GM21447 (cell line): ENCODE results near the gene TPRKB.
"Not testable (repeated sequence)": the region's sequence is repeated elsewhere in the genome, so short reads cannot be mapped to it uniquely, and the experiment has no call there.

Experiments used
- ATAC-seq: cut with Tn5 transposase; IDR thresholded peaks from one replicate; pipeline ENCODE4 v1.9.1; 2021; ENCODE audit not compliant: unreplicated experiment

The TPRKB gene

GRCh38 chr2:73740767-73741166 is 3.6 kb upstream of the TPRKB start:
- no peak for ATAC-seq

GRCh38 chr2:73739101-73739500 is 2.0 kb upstream of the TPRKB start:
- ATAC-seq = no peak

GRCh38 chr2:73736378-73736777 is 767 bp downstream of the TPRKB start:
- ATAC-seq = no peak

GRCh38 chr2:73730810-73731209 is 6.3 kb downstream of the TPRKB start:
- no peak for ATAC-seq

- no peak for ATAC-seq
Measured at GRCh38 chr2:73728711-73729110, 8.4 kb downstream of the TPRKB start.

GRCh38 chr2:73728043-73728442 is 9.1 kb downstream of the TPRKB start:
- no peak for ATAC-seq

GRCh38 chr2:73726657-73727056 is 10.5 kb downstream of the TPRKB start:
- not testable (repeated sequence) for ATAC-seq

GRCh38 chr2:73718851-73719621 is 18.1 kb downstream of the TPRKB start:
- no peak for ATAC-seq

GRCh38 chr2:73718421-73718820 is 18.7 kb downstream of the TPRKB start:
- ATAC-seq = no peak

GRCh38 chr2:73717695-73718094 is 19.4 kb downstream of the TPRKB start:
- not testable (repeated sequence) for ATAC-seq

GRCh38 chr2:73717251-73717606 is 19.9 kb downstream of the TPRKB start:
- no peak for ATAC-seq

- ATAC-seq = no peak
Measured at GRCh38 chr2:73716543-73717250, 20.4 kb downstream of the TPRKB start.

- no peak for ATAC-seq
Measured at GRCh38 chr2:73714091-73714490, 23.1 kb downstream of the TPRKB start.

- no peak for ATAC-seq
Measured at GRCh38 chr2:73708527-73708926, 28.6 kb downstream of the TPRKB start.

GRCh38 chr2:73707636-73708035 is 29.5 kb downstream of the TPRKB start:
- no peak for ATAC-seq

- ATAC-seq = no peak
Measured at GRCh38 chr2:73707058-73707457, 30.1 kb downstream of the TPRKB start.

- no peak for ATAC-seq
Measured at GRCh38 chr2:73705091-73705490, 32.1 kb downstream of the TPRKB start.

GRCh38 chr2:73704285-73704684 is 32.9 kb downstream of the TPRKB start:
- ATAC-seq = no peak

- ATAC-seq = no peak
Measured at GRCh38 chr2:73703675-73704074, 33.5 kb downstream of the TPRKB start.

- ATAC-seq = not testable (repeated sequence)
Measured at GRCh38 chr2:73702852-73703493, 34.2 kb downstream of the TPRKB start.

- ATAC-seq = no peak
Measured at GRCh38 chr2:73701968-73702665, 35.0 kb downstream of the TPRKB start.

- ATAC-seq = not testable (repeated sequence)
Measured at GRCh38 chr2:73701448-73701765, 35.7 kb downstream of the TPRKB start.
